NCI-H2029 treated with DMSO at 0.1 percent for 48 hours (cell line): Measurements from ENCODE around the gene ATIC.
A peak's percentile ranks its signal among the peaks of the same experiment; 100 is the strongest.
"Not testable (repeated sequence)": the region's sequence is repeated elsewhere in the genome, so short reads cannot be mapped to it uniquely, and the experiment has no call there.

Experiments used
- DNase-seq: peaks from one replicate; lab custom pipeline; 2025; lab: John Stamatoyannopoulos, UW

The ATIC gene

GRCh38 chr2:215315301-215315700 lies 3.4 kb downstream of the ATIC start:
- no peak for DNase-seq

- no peak for DNase-seq
Measured at GRCh38 chr2:215316336-215316735, 4.5 kb downstream of the ATIC start.

- DNase-seq: no peak
Measured at GRCh38 chr2:215319500-215319899, 7.6 kb downstream of the ATIC start.

- DNase-seq: no peak
Measured at GRCh38 chr2:215320102-215320501, 8.2 kb downstream of the ATIC start.

DNA sequence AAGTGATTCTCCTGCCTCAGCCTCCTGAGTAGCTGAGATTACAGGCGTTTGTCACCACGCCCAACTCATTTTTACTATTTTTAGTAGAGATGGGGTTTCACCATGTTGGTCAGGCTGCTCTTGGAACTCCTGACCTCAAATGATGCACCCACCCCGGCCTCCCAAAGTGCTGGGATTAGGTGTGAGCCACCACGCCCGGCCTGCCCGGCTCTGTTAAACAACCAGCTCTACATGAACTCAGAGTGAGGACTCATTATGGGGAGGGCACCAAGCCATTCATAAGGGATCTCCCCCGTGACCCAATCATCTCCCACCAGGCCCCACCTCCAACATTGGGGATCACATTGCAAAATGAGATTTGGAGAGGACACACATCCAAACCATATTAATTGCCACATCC lies 8.8 kb downstream of the ATIC start:
- no peak for DNase-seq

- no peak for DNase-seq
Measured at GRCh38 chr2:215324811-215325210, 13.0 kb downstream of the ATIC start.

- no peak for DNase-seq
Measured at GRCh38 chr2:215328066-215328465, 16.2 kb downstream of the ATIC start.

DNA sequence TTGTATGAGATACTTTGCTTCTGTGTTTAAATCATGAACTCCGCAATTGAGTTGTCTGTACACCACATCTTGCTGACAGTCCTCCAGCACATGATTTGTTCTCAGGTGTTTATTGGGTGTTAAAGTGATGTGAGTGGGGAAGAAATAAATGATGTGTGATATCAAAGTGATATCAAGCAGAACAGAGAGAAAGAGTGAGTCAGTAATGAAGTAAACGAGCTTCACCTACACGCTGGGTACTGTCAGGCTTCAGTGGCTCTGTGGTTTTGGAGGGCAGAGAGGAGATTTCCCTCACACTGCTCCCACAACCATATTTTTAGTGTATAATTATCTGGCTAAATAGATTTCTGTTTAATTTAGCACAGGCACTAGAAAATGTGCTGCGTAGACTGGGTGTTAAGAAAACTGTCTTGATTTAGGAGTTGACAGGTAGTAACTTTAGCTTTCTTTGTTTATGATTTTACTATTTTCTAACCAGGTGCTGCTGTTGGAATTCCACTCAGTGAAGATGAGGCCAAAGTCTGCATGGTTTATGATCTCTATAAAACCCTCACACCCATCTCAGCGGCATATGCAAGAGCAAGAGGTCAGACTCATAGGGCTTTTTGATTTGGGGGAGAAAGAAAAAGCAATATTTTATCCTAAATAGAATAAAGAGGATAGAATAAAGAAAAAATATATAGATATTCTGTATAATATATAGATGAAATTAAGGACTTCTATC lies 21.2 kb downstream of the ATIC start:
- peak; percentile 17 for DNase-seq

- DNase-seq: no peak
Measured at GRCh38 chr2:215338883-215339679, 27.2 kb downstream of the ATIC start.

- no peak for DNase-seq
Measured at GRCh38 chr2:215347878-215348277, 36.0 kb downstream of the ATIC start.

DNA sequence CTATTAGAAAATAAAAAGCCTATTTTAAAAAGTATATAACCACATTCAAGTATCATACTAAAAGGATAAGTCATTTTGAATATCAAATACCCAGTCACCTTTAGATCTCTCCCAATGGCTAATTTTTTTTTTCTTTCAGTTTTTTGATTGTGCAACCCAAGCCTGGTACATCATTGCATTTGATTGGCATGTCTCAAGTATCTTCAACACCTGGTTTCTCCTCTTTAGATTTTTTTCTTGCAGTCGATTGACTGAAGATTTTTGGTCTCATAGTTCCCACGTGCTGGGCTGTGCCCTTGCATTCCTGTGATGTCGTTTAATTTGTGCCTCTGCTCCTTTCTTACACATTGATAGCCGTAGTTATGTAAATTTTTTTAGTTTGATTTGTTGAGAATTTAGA lies 40.7 kb downstream of the ATIC start:
- no peak for DNase-seq

GRCh38 chr2:215354771-215355695 lies 43.2 kb downstream of the ATIC start:
- DNase-seq: no peak

DNA sequence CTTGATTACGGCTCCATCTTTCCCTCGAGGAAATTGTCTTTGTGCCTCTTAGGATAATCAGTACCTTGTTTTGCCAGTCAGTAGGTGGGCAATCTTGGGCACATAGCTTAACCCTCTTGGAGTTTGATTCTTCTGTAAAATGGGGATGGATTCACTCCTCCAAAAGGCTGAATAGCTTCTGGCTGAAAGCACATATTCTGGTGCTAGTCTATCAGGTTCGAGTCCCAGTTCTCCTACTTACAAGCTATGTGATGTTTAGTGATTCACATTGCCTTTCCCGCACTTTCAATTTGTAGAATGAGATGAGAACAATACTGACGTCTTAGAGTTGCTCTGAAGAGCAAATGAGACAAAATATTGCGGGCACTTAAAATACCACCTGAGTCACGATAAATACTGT lies 43.9 kb downstream of the ATIC start:
- no peak for DNase-seq

DNA sequence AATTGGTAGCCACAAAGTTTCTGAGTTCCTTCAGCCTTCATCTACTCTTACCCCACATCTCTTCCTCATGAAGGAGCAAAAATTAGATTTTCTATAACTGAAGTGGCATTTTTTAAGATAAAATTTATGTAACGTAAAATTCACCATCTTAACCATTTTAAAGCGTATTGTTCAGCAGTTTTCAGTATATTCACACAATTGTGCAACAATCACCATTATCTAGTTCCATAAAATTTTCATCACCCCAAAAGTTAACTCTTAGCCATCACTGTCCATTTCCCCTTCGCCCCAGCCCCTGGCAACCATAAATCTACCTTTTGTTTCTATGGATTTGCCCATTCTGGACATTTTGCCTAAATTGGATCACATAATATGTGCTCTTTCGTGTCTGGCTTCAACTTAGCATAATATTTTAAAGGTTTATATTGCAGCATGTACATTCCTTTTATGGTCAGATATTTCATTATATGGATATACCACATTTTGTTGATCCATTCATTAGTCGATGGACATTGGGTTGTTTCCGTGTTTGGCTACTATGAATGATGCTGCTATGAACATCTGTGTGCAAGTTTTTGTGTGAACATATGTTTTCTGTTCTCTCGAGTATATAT lies 44.6 kb downstream of the ATIC start:
- no peak for DNase-seq

DNA sequence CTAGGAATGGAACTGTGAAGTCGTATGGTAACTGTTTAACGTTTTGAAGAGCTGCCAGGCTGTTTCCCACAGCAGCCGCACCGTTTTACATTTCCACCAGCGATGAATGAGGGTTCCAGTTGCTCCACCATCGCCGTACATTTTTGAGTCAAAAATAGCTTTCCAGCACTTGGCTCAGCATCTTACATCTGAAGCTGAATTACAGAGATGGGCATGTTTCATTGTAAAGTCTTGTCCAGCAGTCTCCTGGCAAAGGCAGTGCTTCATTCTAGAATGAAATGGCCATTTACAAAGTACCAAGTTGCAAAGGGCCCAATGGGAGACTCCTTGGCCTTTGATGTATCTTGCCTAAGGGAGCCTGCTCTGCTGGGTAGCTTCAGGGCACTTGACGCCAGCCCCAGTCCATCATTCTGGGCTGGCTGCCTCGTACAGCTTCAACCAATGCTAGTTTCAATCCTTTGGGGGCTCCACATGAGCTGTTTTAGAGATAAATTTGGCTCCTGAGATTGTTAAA lies 45.1 kb downstream of the ATIC start:
- no peak for DNase-seq

DNA sequence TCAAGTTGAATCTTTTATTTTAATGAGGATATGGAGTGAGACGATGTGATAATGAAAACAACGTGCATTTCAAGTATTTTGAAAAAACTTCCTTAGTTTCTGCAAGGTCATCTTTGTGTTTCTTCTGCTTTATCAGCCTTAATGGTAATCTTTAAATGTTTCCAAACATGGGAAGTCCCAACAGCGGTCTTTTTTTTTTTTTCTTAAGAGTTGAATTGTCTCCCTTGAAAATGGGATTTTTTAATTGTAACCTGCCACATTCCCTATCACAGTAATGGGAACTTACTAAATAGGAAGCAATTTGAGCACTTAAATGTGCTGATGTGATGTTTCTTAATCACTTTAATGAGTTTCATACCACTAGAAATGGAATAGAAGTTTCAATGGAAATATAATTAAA lies 45.8 kb downstream of the ATIC start:
- DNase-seq: no peak

- DNase-seq: no peak
Measured at GRCh38 chr2:215358312-215358845, 46.5 kb downstream of the ATIC start.

DNA sequence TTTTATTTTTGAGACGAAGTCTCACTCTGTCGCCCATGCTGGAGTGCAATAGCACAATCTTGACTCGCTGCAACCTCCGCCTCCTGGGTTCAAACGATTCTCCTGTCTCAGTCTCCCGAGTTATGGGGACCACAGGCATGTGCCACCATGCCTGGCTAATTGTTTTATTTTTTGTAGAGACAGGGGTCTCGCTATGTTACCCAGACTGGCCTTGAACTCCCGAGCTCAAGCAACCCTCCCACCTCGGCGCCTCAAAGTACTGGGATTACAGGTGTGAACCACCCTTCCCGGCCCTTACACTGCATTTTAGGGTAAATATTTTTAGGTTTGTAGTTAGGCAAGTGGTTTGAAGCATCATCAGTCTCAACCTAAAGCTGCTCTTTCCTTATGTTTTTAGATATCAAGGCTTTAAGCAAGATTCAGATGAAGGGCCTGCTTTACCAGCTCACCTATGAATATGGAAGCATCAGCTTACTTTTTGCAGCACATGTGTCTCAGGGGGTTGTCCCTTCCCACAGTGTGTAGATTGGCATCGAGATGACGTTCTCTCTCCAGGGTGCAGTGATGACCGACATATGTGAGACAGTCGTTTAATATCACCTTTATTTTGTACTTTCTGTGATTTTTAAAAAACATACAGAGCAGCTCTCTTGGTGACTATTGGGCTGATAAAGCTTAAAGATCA lies 47.2 kb downstream of the ATIC start:
- no peak for DNase-seq

DNA sequence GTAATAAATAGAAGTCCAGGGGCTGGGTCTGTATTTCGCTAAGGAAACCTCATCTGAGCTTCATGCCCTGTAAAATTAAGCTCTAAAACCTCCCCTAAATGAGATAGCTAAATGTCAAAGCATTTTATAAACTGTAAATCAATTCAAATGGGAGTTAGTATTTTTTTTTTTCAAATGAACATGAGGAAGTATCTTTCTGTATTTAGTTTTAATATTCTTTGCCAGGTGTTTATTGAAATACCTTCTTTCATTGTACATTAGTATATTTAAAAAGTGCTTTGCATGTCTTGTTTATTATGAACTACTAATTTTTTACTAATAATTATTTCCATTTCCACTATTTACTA lies 47.7 kb downstream of the ATIC start:
- DNase-seq: no peak

DNA sequence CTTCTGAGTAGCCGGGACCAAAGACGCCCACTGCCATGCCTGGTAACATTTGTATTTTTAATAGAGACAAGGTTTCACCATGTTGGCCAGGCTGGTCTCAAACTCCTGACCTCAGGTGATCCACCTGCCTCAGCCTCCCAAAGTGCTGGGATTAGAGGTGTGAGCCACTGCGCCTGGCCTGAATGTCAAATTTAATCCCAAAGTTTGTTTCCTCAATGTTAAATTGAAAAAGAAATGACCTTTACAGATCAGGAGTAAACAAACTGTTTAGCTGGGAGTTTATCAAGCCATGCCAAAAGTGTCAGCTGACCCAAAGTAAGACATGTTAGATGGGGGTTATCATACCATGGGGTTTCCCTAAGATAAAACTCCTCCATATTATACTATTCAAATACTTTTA lies 48.2 kb downstream of the ATIC start:
- DNase-seq: not testable (repeated sequence)

DNA sequence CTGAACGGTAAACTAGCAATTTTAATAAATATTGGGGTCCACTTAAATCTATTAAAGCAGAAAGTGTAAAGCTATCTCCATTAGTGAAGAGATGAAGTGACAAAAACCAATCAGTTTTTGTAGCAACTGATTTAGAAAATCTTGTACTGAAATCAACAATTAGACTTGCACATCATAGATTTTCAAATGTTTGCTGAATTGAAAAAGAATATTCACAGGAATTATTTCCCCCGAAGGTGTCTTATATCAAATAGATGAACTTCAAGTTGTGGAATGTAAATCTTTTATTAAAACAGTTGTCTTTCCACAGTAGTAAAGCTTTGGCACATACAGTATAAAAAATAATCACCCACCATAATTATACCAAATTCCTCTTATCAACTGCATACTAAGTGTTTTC lies 48.7 kb downstream of the ATIC start:
- DNase-seq: no peak
